ENCODE measurements around the gene TSPAN5.

TSPAN5 gene

DNA sequence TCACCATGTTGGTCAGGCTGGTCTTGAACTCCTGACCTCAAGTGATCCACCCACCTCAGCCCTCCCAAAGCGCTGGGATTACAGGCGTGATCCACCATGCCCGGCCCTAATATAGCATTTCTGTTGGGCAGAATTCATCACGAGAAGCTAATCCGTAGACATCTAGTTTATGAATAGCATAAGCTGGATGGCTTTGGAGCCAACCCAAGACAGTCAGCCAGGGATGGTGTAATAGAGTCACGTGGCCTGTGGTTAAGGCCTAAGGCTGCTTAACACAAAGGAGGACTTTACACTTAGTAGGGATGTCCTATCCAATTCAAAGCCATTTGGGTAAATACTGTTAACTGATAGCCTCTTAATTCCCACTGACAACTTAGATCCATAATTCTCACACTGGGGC is 223.6 kb downstream of the TSPAN5 start:
- DNase-seq, result no peak

DNA sequence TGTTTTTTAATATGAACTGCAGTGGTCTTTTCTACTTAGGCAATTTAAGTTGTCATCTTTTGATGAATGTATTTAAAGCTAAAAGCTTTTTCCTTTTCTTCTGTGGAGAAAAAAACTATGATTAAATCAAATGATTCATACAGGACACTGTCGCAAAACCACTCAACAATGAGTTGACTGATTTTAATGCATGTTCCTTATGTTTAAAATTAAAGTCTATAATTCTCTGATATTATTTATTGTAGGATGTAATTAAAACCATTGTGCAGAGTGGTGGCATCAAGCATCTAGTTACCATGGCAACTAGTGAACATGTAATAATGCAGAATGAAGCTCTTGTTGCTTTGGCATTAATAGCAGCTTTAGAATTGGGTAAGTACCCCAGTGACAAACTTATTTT is 224.7 kb downstream of the TSPAN5 start:
- DNase-seq, result no peak

DNA sequence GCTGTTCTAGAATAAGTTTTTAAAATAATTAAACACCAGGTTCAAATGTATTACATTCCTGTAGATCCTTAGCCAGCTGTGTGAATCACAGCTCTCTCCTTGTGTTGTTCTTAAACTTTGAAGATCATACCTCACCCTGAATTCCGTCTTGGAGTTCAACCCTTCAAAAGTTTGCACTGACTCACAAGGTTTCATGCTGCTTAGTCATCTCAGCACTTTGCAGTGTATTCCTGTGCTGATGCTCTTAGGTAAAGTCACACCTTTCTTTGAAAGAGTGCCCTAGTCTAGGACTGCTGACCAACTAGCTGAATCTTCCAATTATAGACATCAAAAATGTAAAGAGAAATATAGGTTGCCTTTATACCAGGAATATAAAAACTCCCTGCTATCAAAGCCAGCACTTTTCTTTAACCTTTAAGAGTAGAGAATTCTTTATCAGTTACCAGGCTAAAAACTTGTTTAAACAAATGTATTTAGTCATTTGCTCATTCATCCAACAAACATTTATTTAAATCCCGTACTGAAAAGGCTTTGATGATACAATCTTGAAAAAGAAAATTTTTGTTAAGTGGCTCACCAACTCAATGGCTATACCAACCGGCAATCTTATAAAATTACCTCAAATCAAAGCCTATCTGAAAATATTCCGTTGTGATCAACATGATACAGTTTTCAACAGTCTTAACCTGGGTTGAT is 227.6 kb downstream of the TSPAN5 start:
- DNase-seq, result no peak

DNA sequence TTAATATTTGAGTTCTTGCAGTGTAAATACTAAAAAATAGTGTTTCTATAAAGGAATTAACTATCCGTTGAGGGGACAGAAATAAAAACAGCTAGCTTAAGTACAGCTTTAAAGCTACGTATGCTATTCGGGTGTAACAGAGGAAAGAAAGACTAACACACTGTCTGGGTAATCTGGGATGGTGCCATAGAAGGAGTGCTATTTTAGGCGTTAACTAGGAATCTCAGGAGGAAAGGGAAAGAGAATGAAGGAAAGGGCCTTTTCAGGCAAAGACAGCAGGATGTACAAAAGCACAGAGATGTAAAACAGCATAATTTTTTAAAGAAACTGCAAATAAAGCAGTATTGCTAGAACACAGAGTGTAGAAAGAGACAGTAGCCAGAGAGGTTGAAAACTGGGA is 235.4 kb downstream of the TSPAN5 start:
- DNase-seq, result no peak

DNA sequence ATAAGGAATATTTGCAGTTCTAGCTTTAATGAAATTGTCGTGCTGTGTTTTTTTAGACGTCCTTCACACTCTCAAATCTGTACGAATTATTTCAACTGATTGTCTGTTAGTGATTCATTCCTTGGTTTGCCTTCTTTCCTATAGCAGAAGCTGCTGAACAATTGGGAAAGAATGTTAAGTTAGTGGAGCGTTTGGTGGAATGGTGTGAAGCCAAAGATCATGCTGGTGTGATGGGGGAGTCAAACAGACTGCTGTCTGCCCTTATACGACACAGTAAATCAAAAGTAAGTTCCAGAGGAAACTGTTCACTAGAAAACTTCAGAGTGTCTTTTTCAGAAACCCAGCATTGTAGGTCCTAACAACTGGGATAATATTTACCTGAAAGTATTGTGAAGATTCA is 237.3 kb downstream of the TSPAN5 start:
- no peak for DNase-seq
